Activated gamma-delta T cell (primary cell): ENCODE results near the gene CDC42BPG.
A peak's percentile ranks its signal among the peaks of the same experiment; 100 is the strongest.

Experiments
- DNase-seq: peaks from one replicate; lab custom pipeline; 2025; lab: John Stamatoyannopoulos, UW

Gene CDC42BPG

DNA sequence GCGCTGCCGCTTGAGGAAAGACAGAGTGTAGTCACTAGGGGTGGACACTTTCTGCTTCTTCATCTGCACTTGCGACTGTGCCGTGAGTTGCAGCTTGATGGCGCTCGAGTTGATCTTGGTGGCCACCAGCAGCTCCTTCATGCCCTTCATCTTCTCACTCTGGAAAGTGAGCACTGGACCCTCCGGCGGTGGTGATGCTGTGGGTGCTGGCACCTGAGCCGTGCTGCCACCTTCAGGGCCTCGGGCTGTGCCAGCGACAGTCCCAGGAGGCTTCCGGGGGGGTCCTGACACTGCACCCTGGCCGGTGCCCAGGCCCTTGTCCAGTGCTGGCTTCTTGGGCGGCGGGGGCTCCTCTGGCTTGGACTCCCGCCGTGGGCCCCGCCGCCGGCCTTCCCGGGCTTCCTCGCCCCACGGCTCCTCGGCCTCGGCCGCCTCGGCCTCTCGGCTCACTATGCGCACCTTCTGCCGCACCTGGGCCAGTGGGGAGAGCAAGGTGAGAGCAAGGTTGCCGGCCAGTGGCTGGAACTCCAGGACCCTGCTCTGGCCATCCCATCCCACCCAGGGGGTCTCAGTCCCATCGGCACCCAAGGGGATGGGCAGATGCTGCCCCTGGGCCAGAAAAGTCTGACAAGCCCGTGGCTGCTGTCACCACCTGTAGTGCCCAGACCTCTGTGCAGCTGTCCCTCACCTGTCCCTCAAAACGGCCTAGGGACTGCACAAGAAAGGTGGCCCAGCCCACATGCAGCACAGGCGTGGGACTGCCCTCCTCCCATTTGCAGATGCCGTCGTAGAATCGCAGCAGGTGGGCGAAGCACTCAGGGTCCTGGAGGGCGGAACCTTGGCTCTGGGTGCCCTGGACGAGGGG, 39.9 kb downstream of the CDC42BPG start:
- DNase-seq: no peak

DNA sequence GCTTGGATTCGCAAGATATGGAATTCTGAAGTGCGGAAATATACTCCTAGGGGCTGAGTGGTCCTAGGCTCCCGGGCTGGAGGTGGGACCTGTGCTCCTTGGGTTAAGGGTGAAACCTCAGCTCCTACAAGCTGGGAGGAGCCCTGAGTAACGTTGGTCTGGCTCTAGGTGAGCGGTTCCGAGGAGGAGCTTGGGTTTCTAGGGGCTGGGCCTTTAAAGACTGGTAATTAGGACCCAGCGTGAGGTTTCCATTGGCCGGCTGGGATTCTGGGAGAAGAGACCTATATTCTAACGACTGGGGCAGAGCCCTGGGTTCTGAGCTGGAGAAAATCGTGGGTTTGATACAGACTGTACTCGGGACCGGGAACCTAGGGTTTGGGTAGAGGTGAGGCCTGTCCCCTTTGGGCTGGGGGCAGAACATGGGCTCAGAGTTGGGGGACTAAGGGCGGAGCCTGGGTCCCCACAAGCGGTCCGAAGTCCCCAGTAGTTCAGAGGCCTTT, 40.6 kb downstream of the CDC42BPG start:
- no peak for DNase-seq

DNA sequence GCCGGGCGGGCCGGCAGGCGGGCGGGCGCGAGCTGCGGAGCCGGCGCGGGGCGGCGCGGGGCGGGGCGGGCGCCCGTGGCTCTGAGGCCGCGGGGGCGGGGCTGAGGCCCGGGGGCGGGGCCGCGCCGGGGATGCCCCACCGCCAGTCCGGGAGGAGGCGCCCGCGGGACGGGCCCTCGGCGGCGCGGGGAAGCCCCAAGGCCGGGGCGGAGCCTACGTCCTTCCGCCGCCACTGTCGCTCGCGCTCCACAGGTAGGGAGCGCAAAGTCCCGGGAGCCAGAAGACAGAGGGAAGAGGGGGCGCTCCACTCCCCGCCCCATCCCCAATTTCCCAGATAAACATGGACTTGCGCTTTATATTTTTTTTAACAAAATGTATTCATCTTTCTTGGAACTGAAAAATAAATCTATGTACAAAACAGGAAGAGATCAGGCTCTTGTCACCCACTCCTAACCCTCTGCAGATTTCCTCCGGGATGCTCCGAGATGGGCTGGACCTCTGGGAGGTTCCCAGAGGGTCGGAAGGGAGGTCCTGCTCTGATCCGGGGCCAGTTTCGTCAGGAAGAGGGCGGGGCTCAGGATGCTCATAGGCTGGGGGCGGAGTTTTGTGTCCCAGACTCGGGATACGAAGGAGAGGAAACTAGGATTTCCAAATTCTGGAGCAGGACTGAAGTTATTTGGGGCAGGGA, 41.2 kb downstream of the CDC42BPG start, which contains the start of gene MAP4K2:
TSS of gene MAP4K2 (minus strand) at position 57 of the 688 bp plus-strand sequence. CDS start 65 bp downstream, outside the sequence.
- DNase-seq: peak; percentile 78

DNA sequence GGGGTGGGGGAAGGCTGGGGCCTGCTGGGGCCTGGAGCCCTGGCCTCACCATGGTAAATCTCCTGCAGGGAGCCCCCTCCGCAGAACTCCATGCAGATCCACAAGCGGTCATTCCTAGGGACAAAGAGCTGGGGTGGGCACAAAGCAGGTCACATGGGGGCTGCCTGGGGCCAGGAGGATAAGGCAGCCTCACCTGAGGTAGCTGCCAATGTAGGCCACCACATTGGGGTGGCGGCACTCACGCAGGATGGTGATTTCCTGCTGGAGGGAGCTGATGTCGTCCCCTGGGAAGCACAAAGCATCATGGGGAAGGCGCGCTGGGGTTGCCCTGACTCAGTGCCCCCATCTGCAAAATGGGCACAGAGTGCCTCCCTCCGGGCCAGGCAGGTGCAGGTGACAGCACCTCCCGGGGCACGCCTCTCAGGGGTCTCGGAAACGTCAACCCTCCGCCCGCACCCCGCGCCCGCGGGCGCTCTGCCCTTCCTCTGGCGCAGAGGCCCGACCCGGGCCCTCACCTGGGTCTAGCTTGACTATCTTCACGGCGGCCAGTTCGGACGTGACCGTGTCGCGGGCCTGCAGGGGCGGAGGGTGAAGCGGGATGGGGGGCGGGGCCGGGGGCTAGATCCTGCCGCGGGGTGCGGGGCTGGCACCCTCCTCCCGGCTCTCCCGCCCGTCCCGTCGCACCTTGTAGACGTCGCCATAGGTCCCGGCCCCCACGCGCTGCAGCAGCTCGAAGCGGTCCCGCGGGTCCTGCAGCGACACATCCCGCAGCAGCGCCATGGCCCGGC, 41.9 kb downstream of the CDC42BPG start:
- no peak for DNase-seq

DNA sequence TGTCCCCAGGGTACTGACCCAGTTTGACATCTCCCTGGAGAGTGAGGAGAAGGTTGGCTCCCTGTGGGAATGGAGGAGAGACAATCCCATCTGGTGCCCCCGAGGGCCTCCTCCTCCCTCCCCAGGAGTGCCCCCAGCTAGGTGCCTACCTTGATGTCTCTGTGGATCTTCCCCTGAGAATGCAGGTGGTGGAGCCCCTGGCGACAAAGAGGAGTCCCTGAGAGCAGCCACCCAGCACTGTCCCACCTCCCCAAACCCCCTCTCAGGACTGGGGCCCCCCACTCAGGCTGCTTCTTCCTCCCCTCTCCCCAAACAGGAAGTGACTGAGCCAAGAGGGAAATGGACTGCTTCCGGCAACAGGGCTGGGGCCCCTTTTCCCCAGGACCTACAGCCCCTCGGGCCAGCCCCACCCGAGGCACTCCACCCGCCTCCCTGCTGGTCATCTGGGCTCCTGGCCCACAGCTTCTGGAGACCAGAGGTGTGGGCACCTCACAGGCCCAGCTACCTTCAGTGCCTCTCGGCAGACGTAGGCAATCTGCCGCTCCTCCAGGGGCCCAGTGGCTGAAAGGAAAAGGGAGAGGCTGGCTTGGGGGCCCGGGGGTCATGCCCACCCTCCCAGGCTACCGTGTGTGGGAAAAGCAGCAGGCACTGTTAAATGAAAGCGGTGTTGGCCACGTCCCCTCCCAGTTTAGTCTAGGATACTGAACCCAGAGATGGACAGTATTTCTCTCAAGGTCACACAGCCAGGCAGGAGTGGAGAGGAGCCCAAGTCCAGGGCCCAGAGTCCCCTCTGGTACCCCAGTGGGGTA, 42.7 kb downstream of the CDC42BPG start:
- DNase-seq: no peak

DNA sequence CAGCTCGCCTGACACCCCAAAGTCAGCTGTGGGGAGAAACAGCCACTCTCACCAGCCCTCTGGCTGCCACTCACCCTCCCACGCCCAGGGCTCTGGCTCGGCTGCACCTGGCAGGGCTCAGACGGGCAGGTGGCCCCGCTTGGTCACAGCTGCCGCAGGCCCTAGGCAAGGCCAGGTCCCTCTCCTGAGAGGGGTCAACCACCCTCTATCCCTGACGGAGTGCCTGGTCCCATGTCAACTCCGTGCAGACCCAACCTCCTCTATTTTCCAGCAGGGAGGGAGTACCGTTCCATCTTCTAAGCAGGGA, 43.3 kb downstream of the CDC42BPG start:
- DNase-seq: no peak

DNA sequence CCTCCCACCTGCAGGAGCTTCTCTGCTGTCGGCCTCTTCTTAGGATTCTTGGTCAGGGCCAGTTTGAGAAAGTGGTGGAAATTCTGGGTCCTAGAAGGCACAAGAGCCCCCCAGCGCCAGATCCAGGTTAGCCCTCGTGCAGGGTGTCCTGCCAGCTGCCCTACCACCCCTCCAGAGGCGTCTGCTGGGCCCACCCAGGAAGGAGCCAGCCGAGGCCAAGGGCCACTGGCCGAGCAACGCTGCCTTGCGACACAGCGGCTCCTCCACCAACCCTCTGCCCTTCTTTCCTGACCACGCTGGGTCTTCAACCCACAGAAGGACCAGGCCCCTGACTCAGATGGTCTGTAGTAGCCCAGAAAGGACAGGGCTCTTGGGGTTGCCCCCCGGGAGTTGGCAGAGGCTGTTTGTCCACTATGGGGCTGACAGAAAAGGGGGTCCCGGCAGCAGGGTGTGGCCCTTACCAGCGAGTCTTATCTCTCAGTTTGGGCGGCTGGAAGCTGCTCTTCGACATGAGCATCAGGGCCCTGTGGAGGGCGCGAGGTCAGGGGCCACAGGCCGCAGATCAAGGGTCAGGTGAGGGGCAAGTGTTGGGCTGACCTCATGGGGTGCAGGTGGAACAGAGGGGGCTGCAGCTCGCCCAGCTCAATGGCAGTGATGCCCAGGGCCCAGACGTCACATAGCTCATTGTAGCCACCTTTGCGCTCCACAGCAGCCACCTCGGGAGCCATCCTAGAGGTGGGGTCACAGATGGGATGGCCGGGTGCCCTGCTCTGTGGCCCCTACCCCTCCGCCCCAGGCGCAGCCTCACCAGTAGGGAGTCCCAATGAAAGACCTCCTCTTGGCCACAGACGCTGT, 43.9 kb downstream of the CDC42BPG start:
- DNase-seq: no peak

DNA sequence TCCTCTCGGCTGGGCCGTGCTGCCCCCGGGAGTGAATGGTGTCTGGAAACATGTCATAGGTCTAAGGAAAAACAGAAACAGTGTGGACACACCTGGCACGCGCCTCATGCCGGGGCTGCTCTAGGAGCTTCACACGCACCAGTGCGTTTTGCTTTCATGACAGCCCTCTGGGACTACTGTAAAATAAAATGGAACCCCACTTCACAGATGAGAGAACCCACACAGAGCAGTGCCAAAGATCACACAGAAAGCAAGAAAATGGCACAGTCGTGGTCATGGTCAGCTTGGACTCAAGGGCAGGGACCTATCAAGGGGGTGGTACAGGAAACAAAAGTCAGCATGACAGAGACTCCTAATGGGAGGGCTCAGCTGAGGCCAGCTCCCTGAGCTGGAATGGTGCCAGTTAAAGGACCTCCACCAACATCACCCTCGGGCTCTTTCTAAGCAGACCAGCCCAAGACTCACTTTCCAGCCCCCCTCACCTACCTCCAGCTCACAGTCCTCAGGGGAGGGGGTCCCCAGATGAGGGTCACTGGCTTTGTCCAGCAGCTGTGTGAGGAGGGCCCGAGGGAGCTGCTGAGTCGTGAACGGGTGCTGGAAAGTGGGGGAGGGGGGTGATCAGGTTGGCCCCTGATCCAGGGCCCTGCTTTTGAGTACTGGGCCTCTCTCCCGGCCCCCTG, 44.7 kb downstream of the CDC42BPG start:
- DNase-seq: no peak

DNA sequence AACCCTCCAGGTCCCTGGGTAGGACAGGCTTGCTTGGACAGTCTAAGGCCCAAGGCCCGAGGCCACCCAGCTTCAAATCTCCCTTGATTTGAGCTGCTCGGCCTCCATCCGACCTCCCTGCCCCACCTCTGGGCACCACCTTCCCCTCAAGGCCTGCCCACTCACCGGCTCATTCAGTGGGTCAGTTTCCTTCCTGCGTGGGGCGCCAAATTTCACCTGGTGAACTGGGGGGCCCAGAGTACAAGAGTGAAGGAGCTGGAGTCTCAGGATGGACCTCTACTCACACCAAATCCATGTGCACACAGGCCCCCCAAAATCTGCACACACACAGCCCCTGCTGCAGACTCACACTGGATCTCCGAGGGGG, 45.2 kb downstream of the CDC42BPG start:
- DNase-seq: no peak

DNA sequence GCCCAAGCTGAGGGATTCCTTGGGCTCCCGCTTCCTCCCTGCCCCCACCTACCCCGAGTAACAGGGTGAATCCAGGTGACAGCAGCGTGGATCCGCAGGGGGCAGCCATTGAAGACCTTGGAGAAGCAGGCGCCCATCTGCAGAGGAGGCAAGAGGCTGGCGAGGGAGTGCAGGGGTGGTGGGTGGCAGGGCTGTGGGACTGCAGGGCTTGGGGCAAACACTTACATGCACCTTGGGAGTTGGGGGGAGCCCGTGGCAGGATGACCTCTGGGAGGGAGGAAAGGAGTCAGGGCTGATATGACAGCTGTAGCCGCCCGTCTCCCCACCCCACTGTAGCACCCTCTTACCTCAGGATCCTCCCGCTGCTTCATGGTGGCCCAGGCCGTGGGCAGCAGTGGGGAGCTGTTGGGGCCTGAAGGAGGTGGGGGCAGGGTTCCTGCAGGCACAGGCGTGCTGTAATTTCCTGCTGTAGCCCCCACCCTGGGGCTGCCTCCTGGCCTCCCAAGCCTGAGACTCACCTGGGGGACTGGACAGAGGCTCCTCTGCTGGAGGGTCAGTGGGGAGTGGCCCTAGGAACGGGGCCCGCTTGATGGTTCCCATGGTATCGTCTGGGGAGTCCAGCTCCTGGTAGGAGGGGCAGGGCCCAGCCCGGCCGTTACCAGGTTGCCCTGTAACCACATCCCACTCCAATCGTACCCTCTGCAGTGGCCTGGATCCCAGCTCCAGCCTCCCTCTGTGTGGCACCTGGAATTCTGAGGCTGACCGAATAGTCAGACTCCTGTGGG, 47.5 kb downstream of the CDC42BPG start:
- no peak for DNase-seq

DNA sequence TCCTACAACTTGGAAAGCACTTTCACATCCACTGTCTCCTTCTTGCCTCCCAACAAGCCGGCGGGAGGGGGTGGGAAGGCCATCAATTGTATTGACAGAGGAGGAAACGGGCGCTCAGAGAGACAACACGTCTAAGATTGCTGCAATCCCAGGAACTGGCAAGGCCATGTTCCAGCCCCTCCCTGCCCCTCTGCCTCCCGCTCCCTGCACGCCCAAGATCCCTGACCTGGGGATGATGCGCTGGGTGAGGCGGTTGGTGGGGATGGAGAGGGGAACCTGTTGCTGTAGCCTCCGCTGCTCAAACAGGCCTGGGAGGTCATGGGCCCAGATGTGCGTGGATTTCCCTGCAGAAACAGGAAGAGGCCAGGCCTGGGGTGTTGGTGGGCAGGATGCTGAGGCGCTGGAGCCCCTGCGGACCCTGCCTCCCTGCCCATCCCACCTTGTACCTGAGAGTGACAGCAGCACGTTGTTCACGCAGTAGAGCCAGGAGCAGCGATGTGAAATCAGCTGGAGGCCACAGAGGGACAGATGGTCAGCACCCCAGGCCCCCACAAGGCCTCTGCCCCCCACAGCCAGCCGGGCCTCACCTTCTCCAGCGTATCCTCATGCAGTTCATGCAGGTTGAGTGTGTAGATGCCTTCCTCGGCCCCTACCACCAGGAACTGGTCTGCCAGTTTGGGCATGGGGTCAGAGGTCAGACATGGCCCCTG, 48.3 kb downstream of the CDC42BPG start:
- DNase-seq: no peak

DNA sequence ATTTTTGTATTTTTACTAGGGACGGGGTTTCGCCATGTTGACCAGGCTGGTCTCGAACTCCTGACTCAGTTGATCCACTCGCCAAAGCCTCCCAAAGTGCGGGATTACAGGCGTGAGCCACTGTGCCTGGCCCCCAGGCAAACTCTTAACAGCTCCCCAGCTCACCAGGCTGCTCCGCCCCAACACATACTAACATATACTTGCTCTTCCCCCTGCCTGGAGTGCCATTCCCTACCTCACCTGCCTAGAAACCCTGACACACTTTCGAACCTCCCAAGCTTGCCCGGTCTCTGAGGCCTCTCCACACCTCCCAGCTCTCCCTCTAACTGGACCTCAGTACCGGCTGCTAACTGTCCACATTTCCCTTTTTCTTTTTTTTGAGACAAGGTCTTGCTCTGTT, 49.9 kb downstream of the CDC42BPG start:
- DNase-seq: no peak

DNA sequence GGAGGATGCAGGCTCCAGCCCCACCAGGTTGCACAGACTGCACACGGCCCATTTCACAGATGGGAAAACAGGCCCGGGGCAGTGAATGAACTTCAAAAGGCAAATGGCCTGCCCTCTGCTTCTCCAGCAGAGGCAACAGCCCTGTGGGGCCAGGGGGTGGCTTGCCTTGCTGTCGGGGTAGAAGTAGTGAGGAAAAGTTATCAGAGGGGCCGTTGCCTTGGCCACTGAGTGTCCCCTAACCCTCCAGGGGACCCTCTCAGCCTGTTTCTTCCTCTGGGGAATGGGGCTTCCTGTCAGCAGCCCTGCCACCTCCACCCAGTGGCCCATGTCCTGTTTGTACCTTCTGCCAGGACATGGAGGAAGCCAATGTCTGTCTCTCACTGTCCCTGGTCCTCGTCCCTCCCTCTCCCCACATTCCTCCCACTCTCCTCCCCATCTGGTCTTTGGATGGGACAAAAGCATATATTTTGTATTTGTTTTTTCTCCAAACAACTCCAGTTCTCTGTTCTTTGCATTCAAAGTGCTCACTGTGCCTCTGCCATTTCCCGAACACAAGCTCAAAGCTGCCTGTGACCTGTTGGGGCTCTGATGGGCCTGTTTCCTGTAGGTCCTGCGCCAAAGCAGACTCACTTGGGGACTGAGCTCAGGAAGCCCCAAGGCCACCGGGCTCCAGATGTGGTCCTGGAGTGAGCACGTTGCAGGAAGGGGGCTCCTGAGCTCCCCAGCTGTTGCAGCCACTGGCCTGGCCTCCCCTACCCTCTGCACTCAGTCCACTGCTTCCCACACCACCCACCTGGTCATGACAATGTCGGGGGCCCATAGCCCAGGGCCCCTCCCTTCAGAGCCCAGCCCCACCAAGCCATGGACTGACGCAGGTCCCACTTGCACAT, 50.9 kb downstream of the CDC42BPG start:
- no peak for DNase-seq

DNA sequence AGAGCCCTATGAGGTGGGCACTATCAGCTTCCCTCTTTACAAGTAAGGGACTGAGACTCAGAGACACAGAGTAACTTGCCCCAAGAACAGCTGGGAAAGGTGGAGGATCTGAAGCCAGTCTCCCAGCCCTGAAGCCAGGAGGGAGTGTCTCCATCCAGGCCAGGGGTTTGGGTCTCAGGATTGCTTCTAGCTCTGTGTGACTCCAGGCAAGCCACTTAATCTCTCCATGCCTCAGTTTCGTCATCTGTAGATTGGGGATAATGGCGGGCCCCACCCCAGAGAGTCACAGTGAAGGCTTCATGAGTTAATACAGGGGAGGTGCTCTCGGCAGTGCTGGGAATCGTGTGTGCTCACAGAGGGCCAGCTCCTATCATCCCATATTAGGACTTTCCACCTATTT, 52.0 kb downstream of the CDC42BPG start:
- DNase-seq: no peak

DNA sequence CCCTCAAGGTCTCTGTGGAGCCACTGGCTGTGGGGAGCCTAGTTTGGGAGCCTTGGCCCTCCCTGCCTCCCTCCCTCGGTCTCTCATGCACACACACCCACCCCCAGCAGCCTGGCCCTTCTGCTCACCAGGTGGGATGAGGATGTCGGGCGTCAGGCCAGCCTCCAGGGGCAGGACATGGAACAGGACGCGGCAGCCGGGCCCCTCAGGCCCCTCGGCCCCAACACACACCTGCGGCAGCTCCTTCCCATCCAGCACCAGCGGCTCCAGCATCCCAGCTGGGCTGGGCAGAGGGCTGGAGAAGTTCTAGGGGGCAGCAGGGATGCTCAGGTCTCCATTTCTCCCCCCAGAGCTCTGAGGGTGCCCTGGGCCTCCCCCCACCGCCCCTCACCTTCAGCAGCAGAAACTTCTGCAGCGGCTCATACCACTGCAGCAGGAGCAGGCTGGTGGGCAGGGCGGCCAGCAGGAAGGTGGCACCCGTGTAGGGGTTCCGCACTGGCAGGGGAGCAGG, 52.6 kb downstream of the CDC42BPG start:
- no peak for DNase-seq

DNA sequence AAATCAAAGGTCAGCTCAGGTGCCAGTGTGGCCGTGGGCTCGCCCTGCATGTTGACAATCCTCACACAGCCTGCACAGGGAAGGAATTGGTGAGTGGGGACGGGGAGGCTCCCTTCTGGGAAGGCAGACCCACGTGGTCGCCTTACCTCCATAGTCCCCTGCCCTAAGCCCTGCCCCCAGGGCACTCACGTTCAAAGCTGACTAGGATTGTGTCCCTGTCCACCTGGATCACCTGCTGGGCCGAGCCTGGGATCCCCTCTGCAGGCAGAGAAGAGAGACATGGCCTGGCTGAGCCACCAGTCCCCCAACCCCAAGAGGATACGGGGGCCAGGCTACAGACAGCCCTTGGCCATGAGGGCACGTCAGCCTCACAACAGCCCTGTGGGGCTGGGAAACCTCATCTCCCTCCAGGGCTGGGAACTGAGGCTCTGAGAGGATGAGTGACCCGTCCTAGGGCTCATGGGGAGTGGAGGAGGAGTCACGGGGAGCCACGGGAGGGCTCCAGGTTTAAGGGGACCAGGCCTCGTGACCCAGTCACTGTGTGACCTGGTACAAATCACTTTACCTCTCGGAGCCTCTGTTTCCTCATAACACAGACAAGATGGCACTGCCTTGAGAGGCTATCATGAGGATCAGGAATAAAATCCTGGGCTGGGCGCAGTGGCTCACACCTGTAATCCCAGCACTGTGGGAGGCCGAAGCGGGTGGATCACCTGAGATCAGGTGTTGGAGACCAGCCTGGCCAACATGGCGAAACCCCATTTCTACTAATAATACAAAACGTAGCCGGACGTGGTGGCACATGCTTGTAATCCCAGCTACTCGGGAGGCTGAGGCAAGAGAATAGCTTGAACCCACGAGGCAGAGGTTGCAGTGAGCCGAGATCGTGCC, 54.0 kb downstream of the CDC42BPG start:
- no peak for DNase-seq
